ENCODE results near the gene ALOX5. TPM values are rescaled to one million over a fixed set of nuclear protein-coding genes. Genes with fewer than 3 reads are reported as not detected.

Gene ALOX5
- total RNA-seq, 2 donors from 2014 or later = 6.2 to 6.4 TPM

GRCh38 chr10:45463244-45464116, 89.5 kb downstream of the ALOX5 start:
- Histone ChIP-seq H3K36me3 (no peaks in the 10 kb centered on the region), H3K4me3 (no peak overlapping the region), H3K9me3 (no peaks in the 10 kb centered on the region), H3K27me3 (no peaks in the 10 kb centered on the region), H3K9ac (ENCODE audit: low read depth in 2 of 2, low read length in 2 of 2) (no peak overlapping the region), H3K4me1 (no peaks in the 10 kb centered on the region), H3K27ac (no peak overlapping the region)
- DNase-seq = no peak
- intact Hi-C loops (cut with DNase I) = loop anchor here (2.0 to 10.0 kb wide), 2 partner anchors 131 to 209 kb away; partner anchors contain the start of gene ZFAND4
- TF ChIP-seq, protein P1, sequence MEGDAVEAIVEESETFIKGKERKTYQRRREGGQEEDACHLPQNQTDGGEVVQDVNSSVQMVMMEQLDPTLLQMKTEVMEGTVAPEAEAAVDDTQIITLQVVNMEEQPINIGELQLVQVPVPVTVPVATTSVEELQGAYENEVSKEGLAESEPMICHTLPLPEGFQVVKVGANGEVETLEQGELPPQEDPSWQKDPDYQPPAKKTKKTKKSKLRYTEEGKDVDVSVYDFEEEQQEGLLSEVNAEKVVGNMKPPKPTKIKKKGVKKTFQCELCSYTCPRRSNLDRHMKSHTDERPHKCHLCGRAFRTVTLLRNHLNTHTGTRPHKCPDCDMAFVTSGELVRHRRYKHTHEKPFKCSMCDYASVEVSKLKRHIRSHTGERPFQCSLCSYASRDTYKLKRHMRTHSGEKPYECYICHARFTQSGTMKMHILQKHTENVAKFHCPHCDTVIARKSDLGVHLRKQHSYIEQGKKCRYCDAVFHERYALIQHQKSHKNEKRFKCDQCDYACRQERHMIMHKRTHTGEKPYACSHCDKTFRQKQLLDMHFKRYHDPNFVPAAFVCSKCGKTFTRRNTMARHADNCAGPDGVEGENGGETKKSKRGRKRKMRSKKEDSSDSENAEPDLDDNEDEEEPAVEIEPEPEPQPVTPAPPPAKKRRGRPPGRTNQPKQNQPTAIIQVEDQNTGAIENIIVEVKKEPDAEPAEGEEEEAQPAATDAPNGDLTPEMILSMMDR (IDR thresholded peaks at IDR 0.05) = no peak

GRCh38 chr10:45464958-45465567, 91.0 kb downstream of the ALOX5 start:
- Histone ChIP-seq H3K9me3 (no peaks in the 10 kb centered on the region), H3K27ac (no peak overlapping the region), H3K27me3 (no peaks in the 10 kb centered on the region), H3K9ac (ENCODE audit: low read depth in 2 of 2, low read length in 2 of 2) (no peak overlapping the region), H3K4me1 (no peaks in the 10 kb centered on the region), H3K4me3 (no peak overlapping the region), H3K36me3 (no peaks in the 10 kb centered on the region)
- TF ChIP-seq, protein P1 (IDR thresholded peaks at IDR 0.05) = peak; percentile 91
- intact Hi-C loops (cut with DNase I) = loop anchor here (2.0 to 10.0 kb wide), 2 partner anchors 130 to 208 kb away; partner anchors contain the start of gene ZFAND4
- DNase-seq = peak; percentile 83

- H3K27me3 ChIP-seq = no peaks in the 10 kb centered on the region
- intact Hi-C loops (cut with DNase I) = loop anchor here (10.0 kb wide), 1 partner anchor 128 kb away; no protein-coding TSS in a partner anchor
- H3K4me3 ChIP-seq = no peak overlapping the region
- TF ChIP-seq, protein P1 (IDR thresholded peaks at IDR 0.05) = no peak
- no peaks in the 10 kb centered on the region for H3K9me3 ChIP-seq
- no peak for DNase-seq
- no peak overlapping the region for H3K9ac ChIP-seq (ENCODE audit: low read depth in 2 of 2, low read length in 2 of 2)
- H3K36me3 ChIP-seq = no peaks in the 10 kb centered on the region
- no peaks in the 10 kb centered on the region for H3K4me1 ChIP-seq
- no peak overlapping the region for H3K27ac ChIP-seq
These were observed 92.8 kb downstream of the ALOX5 start for GRCh38 chr10:45466784-45467183.

- intact Hi-C loops (cut with DNase I) = loop anchor here (10.0 kb wide), 1 partner anchor 127 kb away; no protein-coding TSS in a partner anchor
- no peak for DNase-seq
- TF ChIP-seq, protein P1 (IDR thresholded peaks at IDR 0.05) = no peak
These were observed 94.1 kb downstream of the ALOX5 start for GRCh38 chr10:45468079-45468478.

GRCh38 chr10:45470098-45471012, 96.3 kb downstream of the ALOX5 start:
- DNase-seq = no peak
- Histone ChIP-seq H3K4me1 (no peaks in the 10 kb centered on the region), H3K27ac (no peak overlapping the region), H3K4me3 (no peak overlapping the region), H3K9me3 (no peaks in the 10 kb centered on the region), H3K27me3 (no peaks in the 10 kb centered on the region), H3K9ac (ENCODE audit: low read depth in 2 of 2, low read length in 2 of 2) (no peak overlapping the region), H3K36me3 (no peaks in the 10 kb centered on the region)
- TF ChIP-seq, protein P1 (IDR thresholded peaks at IDR 0.05) = no peak
- intact Hi-C loops (cut with DNase I) = no loop called here

More at GRCh38 chr10:45468079-45468478, 94.1 kb downstream of the ALOX5 start:
- H3K4me1 ChIP-seq = no peaks in the 10 kb centered on the region
- H3K9ac ChIP-seq (ENCODE audit: low read depth in 2 of 2, low read length in 2 of 2) = no peak overlapping the region
- H3K36me3 ChIP-seq = no peaks in the 10 kb centered on the region
- no peaks in the 10 kb centered on the region for H3K9me3 ChIP-seq
- no peaks in the 10 kb centered on the region for H3K27me3 ChIP-seq
- no peak overlapping the region for H3K27ac ChIP-seq
- H3K4me3 ChIP-seq = no peak overlapping the region
